Stimulated activated CD8-positive, alpha-beta memory T cell treated with anti-CD3 and anti-CD28 coated beads, Interleukin-12 subunit alpha, Interleukin-12 subunit beta, amount 100 ng/mL, for 4 hours (primary cell): ENCODE data around the gene RIPOR2.

Experiments used
- DNase-seq: peaks from one replicate; pipeline ENCODE4 v3.0.0-alpha.2; 2020; ENCODE audit warnings: low read depth

Gene RIPOR2

DNA sequence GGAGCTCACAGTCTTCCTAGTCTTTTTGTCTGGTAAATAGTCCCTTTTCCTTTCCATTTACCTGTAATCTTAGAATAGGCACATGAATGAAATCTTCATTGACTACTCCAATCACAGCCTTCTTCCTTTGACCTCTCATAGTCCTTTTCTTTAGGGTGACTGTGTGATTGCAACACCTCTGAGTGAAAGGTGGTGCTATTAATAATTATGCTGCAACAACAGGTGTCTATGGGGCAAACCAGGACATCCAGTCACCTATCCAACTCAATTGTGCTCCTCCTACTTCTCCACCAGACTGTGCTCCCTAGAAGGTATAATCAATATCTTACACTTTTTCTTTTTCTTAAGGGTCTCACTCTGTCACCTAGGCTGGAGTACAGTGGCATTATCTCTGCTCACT is 29.4 kb downstream of the RIPOR2 start:
- no peak for DNase-seq

DNA sequence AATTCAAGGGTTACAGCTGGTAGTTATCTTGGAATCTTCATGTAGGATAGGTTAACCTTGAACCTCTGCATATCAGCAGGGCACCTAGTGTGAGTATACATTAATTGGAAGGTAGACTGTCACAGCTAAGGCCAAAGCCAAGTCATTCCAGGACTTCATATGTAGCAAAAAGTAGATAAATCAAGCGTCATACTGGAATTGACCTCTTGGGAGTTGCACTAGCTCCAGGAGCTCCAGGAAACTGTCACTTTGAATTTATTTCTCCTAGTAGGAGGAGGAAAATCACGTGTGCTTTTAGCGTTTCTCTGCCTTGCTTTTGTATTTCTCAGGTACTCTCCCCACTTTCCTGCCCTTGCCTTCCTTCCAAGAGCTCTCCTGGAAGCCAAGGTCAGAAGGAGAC is 30.3 kb downstream of the RIPOR2 start:
- no peak for DNase-seq

DNA sequence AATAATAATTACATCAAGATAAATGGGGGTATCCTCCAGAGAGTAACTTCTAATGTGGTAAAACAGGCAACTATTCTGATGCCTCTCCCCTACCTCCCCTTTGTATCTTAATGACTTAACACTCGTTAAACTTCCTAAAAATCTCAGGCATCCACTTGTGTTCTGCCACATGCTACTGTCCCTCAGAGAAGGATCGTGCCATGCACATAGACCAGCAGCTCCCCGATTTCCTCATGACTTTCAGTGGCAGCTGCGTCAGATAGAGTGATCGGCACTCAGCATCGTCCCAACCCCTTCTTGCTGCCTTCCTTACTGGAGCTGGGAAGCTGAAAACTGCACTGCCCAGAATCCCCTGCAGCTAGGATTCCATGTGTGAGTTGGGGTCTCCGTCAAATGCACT is 32.1 kb downstream of the RIPOR2 start:
- DNase-seq: no peak

- DNase-seq: no peak
These were observed 33.0 kb downstream of the RIPOR2 start for GRCh38 chr6:24902782-24903181.

DNA sequence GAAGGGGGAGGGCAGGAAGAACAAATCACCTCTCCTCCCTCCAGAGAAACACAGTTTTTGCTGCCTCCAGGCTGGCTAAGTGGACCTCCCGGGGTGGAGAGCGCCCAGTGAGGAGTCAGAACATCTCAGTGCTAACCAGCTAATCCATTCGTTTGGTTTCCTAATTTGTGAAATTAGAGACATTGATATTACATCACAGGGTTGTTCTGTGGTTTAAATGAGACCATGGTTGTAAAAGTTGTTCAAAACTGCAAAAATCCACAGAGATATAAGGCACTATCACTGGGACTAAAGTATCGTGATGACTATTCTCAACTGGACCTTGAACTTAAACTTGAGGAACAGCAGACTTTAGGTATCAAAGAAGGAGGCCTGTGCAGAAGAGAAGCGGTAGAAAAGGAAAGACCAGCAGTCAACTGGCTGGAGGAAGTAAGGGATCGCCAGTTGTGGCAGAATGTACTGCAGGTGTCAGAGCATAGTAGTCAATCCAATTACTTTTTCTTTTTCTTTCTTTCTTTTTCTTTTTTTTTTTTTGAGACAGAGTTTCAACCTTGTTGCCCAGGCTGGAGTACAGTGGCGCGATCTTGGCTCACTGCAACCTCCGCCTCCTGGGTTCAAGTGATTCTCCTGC is 33.9 kb downstream of the RIPOR2 start:
- no peak for DNase-seq

- DNase-seq: no peak
These were observed 34.7 kb downstream of the RIPOR2 start for GRCh38 chr6:24900917-24901697.

DNA sequence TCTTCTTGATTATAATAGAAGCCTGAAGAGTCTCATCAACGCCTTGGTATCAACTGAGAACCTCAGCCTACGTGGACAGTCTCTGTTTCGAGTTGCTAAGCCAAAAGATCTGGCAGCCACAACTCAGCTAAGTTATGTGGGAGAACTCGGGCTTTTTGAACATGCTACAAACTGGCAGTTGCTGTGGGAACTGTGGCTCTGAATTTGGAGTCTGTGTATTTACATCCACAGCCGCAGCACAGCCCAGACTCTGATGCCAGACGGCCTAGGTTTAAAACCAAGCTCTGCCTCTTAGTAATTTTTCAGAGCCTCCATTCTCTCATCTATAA is 35.8 kb downstream of the RIPOR2 start:
- no peak for DNase-seq

GRCh38 chr6:24899136-24899996 is 36.4 kb downstream of the RIPOR2 start:
- DNase-seq: no peak

DNA sequence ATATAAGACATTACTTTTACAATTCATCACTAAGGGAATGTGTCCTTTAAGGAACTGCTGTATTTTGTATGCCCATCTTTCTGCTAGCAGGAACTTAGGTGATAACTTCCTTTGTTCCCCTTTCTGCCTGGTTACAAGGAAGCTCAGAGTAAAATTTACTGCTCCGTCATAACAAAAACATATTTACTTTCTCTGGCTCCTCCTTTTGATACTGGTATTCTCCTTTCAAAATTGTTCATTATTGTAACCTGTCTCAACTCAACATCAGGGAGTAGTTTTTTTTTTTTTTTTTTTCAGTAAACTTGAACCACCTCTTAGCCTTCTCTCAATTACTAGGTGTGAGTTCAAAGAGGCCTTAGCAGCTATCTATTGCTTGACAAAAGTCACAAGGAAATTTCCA is 37.1 kb downstream of the RIPOR2 start:
- DNase-seq: no peak

GRCh38 chr6:24897186-24897585 is 38.6 kb downstream of the RIPOR2 start:
- DNase-seq: no peak

DNA sequence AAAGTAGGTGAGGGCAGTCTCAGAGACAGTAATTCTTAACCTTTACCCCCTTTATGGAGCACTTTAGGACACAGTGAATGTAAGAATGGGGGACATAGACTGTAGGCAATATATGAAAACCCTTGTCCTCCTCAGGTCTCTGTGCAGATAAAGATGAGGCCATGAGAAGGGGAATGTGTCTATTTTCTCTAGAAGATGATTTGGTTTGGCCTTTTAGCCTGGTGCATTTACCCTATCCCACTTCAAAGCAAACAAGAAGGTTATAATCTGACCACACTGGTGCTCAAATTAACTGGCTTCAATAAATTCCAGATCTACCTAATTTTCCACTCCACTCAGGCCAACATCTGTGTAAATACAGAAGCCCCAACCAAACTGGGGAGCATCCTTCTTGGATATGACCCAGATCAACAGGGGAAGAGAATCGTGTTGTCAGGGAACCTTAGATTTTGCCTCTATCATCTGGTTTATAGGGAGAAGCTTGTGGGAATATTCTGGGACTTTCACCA is 42.4 kb downstream of the RIPOR2 start:
- DNase-seq: no peak

DNA sequence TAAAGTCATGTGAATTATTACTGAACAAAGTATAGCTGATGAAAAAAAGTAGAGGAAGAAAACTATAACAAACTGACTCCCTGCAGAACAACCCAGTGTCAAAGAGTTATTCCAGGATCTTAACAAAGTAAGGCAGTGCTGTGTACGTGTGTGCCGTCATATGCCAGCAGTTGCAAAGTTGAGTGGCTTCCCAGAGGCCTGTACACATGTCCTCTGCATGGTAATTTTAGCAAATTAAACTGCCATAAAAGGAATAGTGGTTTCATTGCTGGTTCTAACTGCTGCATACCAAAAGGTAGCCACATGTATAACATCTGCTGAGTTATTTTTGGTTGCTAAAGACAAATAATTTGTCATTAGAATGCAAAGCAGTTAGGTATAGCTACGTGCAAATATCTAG is 44.8 kb downstream of the RIPOR2 start:
- no peak for DNase-seq

DNA sequence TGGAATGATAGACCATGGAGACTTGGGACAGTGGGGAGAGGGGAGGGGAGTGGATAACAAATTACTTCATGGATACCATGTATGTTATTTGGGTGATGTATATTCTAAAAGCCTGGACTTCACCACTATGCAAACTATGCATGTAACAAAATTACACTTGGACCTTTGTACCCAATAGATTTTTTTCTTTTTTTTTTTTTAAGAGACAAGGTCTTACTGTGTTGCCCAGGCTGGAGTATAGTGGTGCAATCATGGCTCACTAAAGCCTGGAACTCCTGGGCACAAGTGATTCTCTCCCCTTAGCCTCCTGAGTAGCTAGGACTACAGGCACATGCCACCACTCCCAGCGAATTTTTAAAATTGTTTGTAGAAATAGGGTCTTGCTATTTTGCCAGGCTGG is 45.3 kb downstream of the RIPOR2 start:
- DNase-seq: no peak

GRCh38 chr6:24888715-24889370 is 46.9 kb downstream of the RIPOR2 start:
- DNase-seq: no peak

DNA sequence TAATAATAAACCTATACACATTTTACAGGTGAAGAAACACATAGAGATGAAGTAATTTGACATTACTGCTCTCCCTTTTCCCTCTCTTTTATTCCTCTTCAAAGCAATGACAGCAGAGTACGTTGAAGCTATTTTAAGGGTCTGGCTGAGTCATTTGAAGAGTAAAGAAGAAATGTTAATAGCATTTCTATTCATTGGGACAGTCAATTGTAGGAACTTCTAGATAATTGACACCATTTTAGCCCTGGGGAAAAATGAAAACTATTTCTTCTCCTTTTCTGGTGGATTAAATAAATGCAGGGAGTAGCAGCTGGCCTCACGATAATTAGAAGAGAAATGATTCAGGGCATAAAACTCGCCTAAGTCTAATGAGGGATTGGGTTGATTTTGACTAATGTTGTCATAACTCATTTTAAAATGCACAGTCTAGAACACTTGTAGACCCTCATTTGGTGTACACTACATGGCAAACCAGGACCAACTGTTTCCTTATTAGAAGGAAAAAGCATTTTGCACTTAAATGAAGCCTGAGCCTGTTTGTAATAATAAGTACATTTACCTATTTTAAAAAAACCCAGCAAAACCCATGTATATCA is 48.1 kb downstream of the RIPOR2 start:
- no peak for DNase-seq

- no peak for DNase-seq
These were observed 52.1 kb downstream of the RIPOR2 start for GRCh38 chr6:24883618-24884017.

DNA sequence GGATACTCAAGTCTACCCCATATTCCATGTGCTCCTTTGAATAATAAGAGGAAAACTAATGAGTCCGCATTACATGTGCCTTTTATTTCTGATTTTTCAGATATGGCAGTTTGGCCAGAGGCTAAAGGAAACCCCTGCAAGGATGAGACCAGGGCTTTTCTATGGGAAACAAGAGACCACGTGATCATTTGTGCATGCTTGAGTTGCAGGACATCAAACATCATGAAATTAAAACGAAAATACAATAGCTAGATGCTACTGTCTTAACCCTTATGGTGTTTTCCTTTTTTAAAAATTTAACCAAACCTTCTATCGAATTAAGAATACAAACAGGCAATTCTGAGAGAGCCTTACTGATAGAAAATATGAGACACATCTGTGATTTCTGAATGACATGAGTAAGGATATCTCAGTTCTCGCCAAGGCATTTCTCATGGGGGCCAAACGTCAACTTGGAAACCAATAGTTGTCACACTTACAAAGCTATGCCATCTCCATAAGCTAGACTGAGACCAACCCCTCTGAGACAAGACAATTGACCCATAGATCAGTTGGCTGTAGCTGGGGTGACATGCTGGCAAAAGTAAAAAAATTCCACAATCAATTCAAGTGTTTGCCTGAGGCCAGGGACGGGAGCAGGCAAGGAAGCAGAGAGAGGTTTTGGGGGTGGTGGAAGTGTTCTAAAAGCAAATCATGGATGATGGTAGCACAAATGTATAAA is 52.8 kb downstream of the RIPOR2 start:
- DNase-seq: no peak

DNA sequence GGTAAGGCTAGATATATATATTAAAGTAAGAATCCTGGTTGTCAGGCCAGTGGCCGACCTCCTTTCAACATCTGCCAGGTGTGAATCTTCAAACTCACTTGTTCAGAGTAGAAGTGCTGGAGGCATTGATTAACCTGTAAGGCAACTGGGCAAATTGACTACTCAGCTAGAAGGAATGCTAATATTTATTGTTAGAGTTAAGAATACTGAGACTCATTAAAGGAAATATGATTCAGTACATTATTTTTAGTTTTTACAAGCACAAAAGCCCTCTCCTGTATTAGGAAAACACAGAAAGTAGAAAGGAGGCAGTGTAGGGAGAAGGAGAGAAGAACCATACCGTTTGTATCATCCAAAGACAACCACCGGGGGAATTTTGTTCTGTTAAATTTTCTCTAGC is 53.5 kb downstream of the RIPOR2 start:
- no peak for DNase-seq

GRCh38 chr6:24881376-24881775 is 54.4 kb downstream of the RIPOR2 start:
- DNase-seq: no peak

GRCh38 chr6:24880451-24880850 is 55.3 kb downstream of the RIPOR2 start:
- no peak for DNase-seq

DNA sequence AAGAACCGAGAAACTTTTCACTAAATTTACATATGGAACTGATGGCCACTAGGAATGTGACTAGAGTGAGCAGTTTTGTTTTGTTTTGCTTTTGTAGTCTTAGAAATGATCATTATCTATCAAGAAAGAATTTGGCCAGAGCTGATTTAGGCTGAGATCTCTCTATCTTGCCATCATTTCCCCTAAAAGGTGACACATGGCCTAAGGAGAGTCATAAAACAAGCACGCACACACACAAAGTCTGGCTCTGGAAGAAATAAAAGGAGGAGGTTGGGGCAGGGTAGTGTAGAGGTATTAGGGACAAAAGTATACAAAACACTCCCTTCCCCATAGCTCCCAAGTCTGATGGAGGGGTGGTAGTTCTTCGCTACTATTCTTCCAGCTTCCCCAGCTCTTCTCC is 56.4 kb downstream of the RIPOR2 start:
- DNase-seq: no peak
